ENCODE measurements around the gene PSME1.

DNA sequence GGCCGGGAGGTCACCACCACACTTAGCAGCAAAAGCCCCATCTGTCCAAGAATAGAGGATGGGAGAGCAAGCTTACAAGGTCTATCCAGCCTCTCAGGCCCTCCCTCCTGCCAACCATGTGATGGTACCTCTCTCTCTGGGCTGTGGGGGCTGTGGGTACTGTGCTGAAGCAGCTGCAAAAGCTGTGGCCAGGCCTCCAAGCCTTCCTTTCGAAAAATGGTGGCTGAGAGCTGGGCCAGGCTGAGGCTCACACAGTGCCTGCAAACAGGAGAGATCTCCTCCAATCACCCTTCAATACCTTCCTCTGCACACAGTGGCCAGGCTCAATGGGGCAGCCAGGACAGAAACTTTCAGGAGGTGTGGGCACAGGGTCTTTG, 51.5 kb downstream of the PSME1 start:
- TF ChIP-seq, protein P1, sequence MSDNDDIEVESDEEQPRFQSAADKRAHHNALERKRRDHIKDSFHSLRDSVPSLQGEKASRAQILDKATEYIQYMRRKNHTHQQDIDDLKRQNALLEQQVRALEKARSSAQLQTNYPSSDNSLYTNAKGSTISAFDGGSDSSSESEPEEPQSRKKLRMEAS (CRISPR knock-in tag; IDR thresholded peaks at IDR 0.05): no peak
- TF ChIP-seq ELF4 (CRISPR knock-in tag; IDR thresholded peaks at IDR 0.05; ENCODE audit: low read depth) (no peak), CREB1 (CRISPR knock-in tag; IDR thresholded peaks at IDR 0.05) (no peak), ZNF121 (CRISPR knock-in tag; IDR thresholded peaks at IDR 0.05) (no peak)
- TF ChIP-seq, protein P2, sequence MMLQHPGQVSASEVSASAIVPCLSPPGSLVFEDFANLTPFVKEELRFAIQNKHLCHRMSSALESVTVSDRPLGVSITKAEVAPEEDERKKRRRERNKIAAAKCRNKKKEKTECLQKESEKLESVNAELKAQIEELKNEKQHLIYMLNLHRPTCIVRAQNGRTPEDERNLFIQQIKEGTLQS (CRISPR knock-in tag; conservative IDR thresholded peaks at IDR 0.05): no peak

All from WTC11 (cell line).